NCI-H2171 treated with DMSO at 0.1 percent for 48 hours (cell line): ENCODE results near the gene POFUT2.
"Not testable (repeated sequence)": the region's sequence is repeated elsewhere in the genome, so short reads cannot be mapped to it uniquely, and the experiment has no call there.

Source experiments
- DNase-seq: peaks from one replicate; lab custom pipeline; 2025; lab: John Stamatoyannopoulos, UW

The POFUT2 gene

DNA sequence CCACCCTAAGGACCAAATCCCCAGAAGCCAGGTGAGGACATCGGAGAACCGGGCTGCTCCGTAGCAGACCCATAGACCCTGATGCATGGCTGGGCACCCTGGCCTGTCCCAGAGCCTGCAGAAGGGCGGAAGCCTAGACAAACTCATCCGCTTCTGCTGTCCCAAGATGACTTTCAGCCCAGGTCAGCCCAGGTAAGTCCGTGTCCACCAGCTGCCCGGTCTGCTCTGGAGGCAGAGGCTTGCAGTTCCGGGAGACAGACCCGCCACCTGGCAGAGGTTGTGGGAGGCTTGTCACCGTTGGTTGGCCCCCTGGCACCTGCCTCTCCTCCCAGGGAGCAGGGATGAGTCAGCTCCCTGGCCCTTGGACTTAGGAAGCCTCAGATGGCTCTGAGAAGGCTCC lies 22.8 kb upstream of the POFUT2 start:
- no peak for DNase-seq

DNA sequence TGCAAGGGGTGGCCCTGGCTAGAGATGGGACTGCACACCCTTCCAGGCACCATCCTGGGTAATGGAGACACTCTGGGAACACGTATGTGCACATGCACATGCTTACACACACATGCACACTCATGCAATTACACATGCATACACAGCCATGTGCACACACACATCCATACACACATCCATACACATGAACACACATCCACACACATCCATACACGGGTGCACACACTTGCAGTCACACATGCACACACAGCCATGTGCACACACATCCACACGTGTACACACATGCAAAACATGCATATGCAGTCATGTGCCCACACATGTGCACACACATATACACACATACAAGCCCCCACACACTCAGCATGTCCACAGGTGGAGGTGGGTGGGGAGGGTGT lies 22.3 kb upstream of the POFUT2 start:
- DNase-seq: no peak

DNA sequence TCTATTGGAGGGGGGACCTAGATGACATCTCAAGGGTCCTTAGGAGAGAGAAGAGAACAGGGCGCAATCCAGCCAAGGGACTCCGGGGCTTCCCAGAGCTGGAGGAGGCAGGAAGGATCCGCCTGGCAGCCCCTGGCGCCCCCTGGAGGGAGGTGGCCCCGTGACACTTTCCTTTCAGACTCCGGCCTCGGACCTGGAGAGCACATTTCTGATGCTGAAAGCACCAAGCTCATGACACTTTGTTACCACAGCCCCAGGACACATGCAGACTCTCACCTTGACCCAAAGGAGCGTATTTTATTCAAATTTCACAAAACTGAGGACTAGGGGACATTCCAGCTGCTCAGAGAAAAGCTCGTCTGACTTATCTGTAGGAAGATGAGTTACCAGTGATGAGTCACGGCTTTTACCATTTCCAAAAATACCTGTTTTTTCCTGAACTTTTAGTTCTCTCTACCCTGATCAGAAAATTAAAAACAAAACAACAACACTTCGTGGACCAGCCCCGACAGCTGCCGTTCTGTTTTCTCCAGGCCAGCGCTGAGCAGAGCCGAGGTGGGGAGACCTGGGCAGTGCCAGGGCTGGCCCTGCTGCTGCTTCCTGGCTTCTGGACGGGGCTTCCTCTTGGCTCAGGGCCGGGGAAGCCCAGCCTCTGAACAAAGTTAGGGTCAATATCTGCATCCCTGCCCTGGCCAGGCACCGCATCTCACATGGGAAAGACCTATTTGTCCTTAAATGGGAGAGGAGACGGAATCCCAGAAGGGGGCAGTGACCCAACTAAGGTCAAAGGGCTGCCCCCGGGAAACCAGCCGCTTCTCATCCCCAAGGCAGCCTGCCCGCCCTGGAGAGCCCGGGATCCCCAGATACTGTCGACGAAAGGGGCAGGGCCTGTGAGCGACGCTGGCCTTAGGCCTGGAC lies 21.6 kb upstream of the POFUT2 start:
- DNase-seq: no peak

DNA sequence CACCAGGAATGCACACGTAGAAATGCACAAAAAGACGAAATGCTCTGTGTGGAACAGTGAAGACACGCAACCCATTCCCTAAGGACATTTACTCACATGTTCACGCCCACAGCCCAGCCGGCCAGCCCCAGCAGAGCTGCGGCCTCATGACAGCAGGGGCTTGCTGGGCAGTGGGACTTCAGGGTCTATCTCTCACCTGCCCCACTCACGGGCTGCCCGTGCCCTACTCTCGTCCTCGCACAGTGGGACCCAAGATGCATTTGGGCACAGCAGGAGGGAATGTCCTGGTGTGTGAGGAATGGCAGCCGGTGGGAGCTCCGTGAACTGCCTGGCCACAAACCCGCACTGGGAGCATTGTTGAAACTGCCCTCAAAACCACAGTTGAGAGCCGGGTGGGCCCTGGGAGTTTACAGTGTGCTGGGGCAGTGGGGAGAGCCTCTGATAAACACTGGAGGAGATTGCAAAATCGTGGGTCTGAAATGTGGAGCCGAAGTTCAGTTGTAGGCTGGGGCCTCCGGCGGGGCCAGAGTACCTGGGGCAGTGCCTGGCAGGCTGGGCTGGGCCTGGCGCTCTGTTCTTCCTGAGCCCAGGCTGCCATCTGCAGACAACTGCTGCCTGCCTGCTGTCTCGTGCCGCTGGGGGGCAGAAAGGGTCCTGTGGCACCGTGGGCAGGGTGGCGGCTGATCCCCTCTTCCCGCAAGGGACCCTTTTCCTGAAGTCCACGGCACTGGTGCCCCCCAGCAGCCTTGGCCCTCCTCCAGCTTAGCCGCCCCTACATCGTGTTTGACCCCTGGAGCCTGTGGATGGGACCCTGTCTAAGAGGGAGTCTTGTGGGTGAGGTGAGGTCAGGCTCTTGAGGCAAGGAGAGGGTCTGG lies 20.7 kb upstream of the POFUT2 start:
- no peak for DNase-seq

DNA sequence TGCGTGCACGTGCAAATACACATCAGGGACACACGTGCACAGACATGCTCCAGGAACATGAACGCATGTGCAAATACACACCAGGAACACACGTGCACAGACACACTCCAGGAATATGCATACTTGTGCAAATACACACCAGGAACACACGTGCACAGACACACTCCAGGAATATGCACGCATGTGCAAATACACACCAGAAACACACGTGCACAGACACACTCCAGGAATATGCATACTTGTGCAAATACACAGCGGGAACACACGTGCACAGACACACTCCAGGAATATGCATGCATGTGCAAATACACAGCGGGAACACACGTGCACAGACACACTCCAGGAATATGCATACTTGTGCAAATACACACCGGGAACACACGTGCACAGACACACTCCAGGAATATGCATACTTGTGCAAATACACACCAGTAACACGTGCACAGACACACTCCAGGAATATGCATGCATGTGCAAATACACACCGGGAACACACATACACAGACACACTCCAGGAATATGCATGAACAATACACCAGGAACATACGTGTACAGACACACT lies 20.0 kb upstream of the POFUT2 start:
- not testable (repeated sequence) for DNase-seq

DNA sequence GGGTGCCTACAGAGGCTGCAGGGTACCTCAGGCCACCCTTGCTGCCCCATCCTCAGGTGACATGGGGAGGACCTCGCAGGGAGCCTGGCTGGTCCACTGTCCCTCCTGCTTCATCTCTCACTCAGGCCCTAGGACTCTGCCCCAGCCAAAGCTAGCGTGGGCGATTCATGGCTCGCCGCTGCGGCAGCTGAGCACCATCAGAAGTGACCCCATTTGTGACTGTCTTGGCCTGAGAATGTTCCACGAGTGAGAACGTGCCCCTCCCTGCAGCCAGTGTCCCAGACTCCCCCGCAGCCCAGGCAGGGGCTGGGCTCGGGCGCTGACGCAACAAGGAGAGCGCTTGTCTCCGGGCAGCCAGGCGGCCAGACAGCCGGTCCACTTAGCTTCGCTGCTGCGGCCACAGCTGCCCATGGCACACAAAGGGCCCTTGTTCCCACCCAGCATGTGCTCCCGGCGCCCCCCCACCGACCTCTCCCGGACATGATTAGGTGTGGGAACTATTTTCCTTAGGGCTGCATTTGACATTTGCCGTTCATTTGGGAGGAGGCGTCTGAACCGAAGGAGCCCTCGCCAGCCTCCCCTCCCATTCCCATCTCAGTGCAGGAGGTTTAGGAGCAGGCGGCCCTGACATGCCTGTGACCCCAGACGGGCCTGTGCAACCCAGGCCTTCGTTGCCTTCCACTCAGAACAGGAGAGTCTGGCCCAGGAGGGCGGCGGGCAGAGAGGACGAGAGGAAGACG lies 19.3 kb upstream of the POFUT2 start:
- DNase-seq: no peak

DNA sequence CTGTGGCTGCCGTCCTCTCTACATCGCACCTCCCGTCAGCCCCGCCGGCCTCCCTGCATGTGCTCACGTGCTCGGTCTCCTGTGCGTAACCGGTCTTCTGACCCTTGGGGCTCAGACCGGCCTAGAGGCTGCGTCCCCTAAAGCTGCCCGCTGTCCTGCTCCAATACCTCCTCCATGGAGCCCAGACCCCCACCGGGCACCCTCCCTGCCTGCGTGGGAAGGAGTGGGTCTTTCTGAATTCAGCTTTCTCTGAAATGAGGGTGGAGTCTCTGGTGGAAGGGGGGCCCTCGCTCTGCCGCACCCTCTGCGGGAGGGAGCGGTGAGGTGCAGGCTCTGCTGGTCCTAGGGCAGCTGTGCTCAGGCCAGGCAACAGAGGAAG lies 18.7 kb upstream of the POFUT2 start:
- DNase-seq: no peak

DNA sequence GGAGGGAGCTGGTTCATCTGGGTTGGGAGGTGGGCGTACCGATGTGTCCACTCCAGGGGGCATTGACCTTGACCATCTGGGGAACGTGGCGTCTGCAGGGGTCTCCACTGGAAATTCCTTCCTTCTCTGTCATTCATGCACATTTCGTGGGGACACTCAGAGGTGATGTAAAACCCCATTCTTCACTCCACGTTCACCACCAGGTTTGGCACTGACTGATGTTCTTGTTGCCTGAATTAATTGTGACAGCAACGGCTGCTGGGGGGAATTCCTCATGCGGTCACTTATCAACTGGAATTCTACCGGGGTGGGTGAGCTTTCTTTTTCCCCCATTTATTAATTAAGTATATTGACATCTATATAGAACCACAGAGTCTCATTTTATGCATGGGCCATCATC lies 18.1 kb upstream of the POFUT2 start:
- DNase-seq: no peak

DNA sequence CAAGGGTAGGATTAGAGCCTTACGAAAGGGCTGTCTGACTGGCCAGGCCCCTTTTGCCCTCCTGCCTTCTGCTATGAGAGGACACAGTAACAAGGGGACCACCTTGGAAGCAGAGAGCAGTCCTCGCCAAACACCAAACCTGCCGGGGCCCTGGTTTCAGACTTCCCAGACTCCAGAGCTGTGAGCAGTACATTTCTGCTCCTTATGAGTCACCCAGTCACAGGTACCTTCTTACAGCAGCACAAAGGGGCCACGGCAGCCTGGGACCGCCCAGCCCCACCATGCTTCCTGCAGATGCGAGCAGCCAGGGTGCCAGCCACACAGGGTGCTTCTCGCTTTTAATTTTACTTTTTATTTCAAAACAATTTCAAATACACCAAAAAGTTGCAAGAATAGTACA lies 17.2 kb upstream of the POFUT2 start:
- DNase-seq: no peak

DNA sequence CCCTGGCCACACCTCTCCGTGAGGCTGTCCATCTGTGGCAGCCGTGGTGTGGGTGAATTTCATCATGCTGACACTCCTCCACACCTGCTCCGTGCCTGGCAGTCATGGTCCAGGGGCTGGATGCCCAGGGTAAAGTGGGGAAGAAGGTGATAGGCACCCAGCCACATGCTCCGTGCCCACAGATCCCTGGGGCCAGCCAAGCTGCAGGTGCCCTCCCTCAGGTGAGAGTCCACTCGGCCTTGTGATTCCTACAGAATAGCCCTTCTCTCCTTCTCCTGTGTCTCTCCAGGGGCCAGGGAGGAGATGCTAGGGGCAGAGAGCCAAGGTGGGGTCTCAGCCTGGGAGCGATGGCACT lies 16.8 kb upstream of the POFUT2 start:
- DNase-seq: no peak

DNA sequence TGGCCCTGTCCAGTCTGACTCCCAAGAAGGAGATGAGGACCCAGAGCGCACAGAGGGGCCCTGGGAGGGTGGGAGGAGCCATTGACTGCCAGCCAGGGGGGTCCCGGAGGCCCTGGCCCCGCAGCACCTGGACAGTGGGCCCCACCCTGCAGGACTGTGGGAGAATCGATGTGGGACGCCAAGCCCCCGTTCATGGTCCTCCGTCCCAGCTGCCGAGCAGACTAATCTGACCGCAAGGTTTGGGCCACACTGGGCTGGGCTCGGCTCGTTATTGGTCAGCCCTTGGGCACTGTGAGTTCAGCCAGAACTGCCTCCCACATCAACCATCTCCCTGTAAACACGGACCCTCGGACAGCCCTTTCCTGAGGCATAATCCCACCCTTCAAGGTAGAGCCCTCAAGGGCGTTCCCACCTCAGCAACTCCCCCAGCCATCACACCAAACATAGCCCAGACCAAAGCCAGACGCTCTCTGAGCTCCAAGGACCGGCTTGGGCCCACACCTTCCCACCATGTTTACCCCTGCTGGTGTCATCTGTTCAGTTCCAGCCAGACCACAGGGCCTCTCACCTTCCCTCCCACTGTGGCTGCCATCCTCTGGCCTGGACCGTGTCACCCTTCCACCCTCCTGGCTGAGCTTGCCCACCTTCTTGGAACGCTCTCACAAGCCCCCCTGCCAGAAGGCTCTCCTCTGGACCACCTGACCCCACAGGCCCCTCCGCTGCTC lies 16.2 kb upstream of the POFUT2 start:
- DNase-seq: no peak

DNA sequence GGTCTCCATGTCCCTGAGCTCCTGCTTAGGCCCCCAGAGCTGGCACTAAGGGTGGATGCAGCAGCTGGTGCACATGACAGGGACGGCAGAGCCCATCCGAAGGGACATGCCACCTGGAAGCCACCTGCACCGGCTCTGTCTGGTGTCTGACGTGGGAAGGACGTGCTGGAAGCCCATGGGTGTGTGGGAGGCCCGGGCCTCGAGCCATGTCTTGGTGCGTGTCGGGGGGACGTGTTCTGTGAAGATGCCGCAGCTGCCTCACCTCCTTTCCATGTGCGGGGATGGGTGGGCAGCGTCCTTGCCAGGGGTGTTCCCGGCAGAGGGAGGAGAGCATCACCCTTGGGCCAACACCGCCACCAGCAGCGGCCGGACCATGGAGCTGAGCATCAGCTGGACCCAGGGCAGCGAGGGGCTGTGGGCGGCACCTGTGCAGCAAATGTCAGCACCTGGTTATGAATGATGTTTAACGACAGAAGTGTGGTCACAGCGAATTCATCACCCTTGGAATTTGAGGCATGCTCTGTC lies 15.5 kb upstream of the POFUT2 start:
- no peak for DNase-seq

DNA sequence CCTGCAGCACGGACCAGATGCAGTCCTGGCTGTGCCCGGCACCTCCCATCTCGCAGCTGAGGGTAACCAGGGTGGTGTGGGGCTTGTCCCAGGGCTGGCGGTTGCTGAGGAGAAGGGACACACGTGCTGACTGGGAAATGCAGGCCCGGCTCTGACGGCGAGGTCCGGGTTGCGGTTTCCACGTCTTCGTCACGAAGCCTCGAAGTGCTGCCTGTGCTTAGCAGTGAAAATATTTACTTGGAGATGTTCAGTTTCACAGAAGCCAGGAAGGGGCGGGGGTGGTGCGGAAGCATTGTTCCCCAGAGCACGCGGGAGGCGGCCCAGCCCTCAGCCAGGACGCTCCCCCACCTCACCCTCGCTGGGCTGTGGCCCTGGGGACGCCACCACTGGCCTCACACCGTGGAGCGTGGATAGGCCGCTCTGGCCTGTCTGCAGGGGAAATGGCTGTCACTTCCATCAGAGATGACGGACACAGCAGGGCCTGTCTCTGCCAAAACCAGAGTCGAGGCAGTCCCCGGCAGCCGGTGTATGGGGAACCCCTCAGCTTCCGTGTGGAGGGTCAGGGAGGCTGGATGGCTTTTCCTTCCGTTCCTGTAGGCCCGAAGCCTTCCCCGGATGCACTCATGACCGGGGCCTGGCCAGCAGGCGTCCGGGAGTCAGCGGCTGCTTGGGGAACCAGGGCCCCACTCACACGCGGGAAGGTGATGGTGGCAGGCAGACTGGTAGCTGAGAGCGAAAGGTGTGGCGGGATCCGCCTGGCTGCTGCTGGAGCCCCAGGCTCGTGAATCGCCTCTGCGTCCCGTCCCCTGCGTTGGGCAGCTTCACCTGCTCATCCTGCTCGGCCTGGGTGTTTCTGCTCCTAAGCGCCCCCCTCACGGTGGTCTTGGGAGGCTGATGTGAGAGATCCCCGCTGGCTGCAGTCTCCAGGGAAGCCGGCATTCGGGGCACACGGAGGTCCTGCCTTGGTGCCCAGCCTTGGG lies 14.7 kb upstream of the POFUT2 start:
- no peak for DNase-seq

DNA sequence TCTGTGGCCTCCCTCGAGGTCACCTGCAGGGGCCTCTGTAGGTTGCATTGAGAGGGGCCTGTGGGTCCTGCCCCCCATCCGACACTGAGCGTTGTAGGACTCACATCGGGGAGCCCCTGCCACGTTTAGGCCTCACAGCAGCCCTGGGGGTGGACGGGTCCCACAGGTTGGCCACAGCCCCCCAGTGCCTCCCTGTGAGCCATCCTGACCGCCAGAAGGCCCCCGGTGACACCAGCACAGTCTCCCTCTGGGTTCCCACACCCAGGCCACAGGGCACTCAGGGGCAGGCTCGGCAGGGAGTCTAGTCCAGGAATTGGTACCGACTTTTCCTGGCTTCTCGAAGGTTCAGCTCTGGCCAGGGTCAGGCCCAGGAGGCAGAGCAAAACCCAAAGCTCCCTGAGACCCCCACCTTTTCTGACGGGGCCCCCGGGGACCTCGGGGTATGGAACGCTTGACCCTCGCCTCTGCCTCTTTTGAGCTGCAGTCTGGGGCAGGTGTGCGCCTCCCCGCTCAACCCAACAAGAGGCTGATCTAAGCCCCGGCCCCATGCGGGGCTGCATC lies 13.9 kb upstream of the POFUT2 start:
- no peak for DNase-seq

DNA sequence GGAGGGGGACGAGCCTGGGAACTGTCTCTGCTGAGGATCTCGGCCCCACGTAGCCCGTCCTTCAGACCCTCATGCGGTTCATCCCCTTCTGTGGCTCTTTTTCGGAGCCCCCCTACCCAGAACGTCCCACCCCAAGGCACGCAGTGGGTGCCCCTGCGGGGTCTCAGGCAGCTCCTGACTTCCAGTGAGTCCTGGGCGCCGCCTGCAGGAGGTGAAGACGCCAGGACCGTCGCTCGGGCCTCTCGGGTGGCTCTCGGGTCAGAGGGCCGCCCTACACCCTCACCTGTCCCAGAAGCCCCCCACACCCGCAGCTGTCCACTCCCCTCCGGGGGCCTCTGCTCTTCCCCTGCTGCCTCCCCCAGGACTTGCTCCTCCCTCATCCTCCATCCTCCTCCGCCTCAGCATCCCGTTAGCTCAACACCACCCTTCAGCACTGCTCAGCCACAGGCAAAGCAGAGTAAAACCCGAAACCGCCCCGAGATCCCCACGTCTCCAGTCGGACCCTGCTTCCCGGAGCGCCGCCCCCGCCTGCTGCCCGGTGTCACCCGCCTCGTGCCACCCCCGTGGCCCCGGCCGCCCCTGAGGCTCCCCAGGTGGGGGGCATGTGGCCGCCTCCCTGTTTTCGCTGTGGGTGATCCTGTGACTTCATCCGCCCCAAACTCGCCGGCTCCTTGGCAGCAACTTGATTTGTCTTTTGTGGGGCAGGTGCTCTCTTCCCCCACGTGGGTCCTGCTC lies 13.3 kb upstream of the POFUT2 start:
- no peak for DNase-seq

DNA sequence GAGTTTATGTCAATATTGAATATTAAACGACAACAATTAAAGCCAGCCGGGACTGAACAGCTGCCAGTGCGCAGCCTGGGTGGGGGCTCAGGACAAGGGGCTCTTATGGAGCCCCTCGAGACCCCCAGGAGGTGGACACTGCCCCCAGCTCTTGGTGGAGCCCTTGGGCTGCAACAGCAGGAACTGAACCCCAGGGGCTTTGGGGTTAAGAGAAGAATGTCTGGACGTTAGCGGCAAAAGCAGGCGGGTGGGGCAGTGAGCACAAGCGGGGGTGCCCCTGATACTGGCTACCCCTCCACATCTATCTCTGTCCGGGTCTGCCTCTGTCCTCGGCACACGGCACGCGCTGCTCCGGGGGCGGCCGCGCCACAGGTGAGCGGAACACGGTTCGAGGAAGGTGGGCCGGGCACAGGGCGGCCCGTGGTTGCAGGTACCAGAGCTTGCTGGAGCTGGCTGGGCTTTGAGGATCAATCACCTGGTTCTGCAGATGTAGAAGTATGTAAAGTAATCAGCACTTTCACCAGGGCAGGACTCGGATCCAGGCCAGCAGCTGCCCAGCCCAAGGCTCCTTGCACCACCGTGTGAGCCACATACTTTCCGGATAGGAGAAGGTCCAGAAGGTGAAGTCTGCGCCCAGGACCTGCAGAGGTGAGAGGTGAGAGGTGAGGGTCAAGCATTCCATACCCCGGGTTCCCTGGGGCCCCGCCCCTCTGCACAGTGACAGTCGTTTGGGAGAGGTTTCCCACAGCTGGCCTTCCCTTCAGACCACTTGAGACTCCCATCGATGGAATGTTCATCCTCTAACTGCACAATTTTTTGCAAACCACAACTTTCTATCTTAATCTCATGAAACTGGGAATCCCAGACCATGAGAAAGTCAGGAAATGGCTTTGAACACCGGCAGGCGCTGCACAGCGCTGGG lies 12.4 kb upstream of the POFUT2 start:
- no peak for DNase-seq

DNA sequence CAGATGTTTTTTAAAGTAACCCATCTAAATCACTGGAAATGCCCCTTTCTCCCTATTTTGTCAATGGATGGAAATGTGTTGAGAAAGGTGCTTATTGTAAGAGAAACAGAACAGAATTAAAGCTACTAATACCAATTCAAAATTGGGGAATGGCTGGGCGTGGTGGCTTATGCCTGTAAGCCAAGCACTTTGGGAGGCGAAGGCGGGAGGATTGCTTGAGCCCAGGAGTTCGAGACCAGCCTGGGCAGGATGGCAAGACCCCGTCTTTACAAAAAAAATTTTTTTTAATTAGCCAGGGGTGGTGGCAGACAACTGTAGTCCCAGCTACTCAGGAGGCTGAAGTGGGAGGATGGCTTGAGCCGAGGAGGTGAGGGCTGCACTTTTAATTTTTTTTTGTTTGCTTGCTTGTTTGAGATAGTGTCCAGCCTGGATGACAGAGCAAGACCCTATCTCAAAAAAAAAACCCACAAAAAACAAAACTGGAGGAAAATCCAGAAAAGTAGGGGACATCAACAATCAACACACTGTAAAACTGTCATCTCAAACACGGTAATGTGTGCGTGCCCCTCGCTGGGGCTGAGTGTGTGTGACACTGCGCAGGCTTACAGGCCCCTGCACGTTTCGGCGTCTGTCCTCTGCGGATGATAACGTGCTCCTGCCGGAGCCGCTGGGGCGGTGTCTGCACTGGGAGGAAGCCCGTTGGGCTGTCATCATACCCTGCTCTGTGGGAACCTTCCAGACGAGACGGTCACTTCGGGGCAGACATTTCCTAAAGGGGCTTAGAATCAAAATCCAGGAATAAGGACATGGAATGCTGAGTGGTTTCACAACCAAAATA lies 11.6 kb upstream of the POFUT2 start:
- DNase-seq: no peak
